Duodenal mucosa (tissue), 2 donors: Measurements from ENCODE around the gene TIMM17B.

Experiments used
- H3K27ac ChIP-seq: one replicate; pipeline ENCODE4 v1.7.0; 2013; ENCODE audit warnings: low read depth, low read length
- H3K27me3 ChIP-seq, 2 donors: one replicate each; pipeline ENCODE4 v1.7.0; 2013; ENCODE audit warnings: low read length in 2 of 2, control low read depth in 1 of 2; ENCODE audit not compliant: insufficient read depth in 2 of 2, control insufficient read depth in 1 of 2
- H3K36me3 ChIP-seq, 2 donors: one replicate each; pipeline ENCODE4 v1.7.0; 2013; ENCODE audit warnings: low read length in 2 of 2, control low read depth in 1 of 2; ENCODE audit not compliant: insufficient read depth in 2 of 2, control insufficient read depth in 1 of 2
- H3K4me1 ChIP-seq, 2 donors: one replicate each; pipeline ENCODE4 v1.7.0; 2013; ENCODE audit warnings: low read length in 2 of 2, control low read depth in 1 of 2; ENCODE audit not compliant: insufficient read depth in 2 of 2, control insufficient read depth in 1 of 2
- H3K4me3 ChIP-seq, 2 donors: one replicate each; pipeline ENCODE4 v1.7.0; 2013; ENCODE audit warnings: low read length in 2 of 2, low read depth in 1 of 2
- H3K9ac ChIP-seq, 2 donors: one replicate each; pipeline ENCODE4 v1.7.0; 2013; ENCODE audit warnings: low read length in 2 of 2, low read depth in 1 of 2
- H3K9me3 ChIP-seq, 2 donors: one replicate each; pipeline ENCODE4 v1.7.0; 2013; ENCODE audit warnings: low read length in 2 of 2, control low read depth in 1 of 2; ENCODE audit not compliant: control insufficient read depth in 1 of 2

Gene TIMM17B

GRCh38 chrX:48935301-48935670 lies 37.7 kb upstream of the TIMM17B start:
- Histone ChIP-seq H3K27ac (no peak overlapping the region), H3K27me3 (no peaks in the 10 kb centered on the region), H3K9me3 (no peaks in the 10 kb centered on the region), H3K9ac (no peak overlapping the region), H3K36me3 (peaks cover 6 to 30% of the 10 kb centered on the region in 2 donors), H3K4me3 (no peak overlapping the region), H3K4me1 (peaks cover 30 to 33% of the 10 kb centered on the region in 2 donors)

DNA sequence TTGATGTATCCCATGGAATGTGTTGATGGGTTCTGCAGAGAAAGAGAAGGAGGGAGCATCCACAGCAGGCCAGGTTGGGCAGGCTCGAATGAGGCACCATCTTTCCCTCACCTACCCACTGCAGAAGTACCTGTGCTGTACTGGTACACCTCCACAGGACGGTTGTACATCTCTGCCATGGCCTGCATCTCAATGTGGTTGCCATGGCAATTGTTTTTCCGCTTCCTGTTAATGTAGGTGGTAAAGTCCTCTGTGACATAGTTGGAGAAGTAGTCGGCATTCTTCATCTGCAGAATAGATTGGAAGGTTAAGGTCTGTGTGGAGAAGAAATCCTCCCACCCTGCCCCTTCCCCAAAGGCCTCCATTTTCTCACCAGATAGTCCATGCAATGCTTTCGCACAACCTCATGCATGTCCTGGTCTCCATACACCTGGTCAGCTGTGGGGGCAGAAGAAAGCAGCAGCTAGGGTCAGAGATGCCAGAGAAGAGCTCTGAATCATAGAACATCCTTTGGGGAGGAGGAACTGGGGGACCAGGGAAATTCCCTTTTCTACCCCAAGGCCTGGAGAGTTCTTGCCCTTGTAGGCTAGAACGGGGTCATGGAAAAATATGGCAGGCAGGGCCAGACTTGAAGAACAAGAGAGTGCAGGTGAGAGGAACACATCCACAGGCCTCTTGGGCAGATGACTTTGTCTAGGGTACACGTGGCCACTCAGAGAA lies 37.2 kb upstream of the TIMM17B start:
- Histone ChIP-seq H3K9me3 (no peaks in the 10 kb centered on the region), H3K4me3 (no peak overlapping the region), H3K9ac (no peak overlapping the region), H3K27me3 (no peaks in the 10 kb centered on the region), H3K4me1 (peaks cover 25 to 28% of the 10 kb centered on the region in 2 donors), H3K27ac (no peak overlapping the region), H3K36me3 (peaks cover 6 to 25% of the 10 kb centered on the region in 2 donors)

- Histone ChIP-seq H3K36me3 (peaks cover 6 to 23% of the 10 kb centered on the region in 2 donors), H3K4me3 (no peak overlapping the region), H3K4me1 (peaks cover 15 to 20% of the 10 kb centered on the region in 2 donors), H3K9me3 (no peaks in the 10 kb centered on the region), H3K9ac (no peak overlapping the region), H3K27me3 (no peaks in the 10 kb centered on the region), H3K27ac (no peak overlapping the region)
Measured at GRCh38 chrX:48933757-48934156, 36.2 kb upstream of the TIMM17B start.

- H3K9me3 ChIP-seq = no peaks in the 10 kb centered on the region
- H3K4me3 ChIP-seq = no peak overlapping the region
- H3K27me3 ChIP-seq = no peaks in the 10 kb centered on the region
- no peak overlapping the region for H3K27ac ChIP-seq
- H3K9ac ChIP-seq = no peak overlapping the region
- peaks cover 0 to 5% of the 10 kb centered on the region in 2 donors for H3K4me1 ChIP-seq
- peaks cover 18 to 29% of the 10 kb centered on the region in 2 donors for H3K36me3 ChIP-seq
Measured at GRCh38 chrX:48927736-48928382, 30.3 kb upstream of the TIMM17B start.

DNA sequence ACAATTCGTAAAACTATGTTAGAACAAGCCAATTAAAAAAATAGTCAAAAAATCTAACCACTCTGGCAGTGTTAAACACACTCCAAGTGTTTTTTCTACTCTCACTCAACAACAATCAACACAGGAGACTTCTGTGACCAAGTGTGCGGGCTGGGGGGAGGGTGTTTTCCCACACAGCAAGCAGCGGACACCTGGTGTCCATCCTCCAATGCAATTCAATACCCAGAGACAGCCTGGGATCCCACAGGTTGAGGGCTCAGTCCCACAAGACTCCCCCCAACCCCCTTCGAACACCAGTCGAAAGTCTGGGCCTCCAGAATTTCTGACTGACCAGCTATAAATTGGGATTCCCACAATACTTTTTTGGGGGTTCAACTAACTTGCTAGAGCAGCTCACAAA lies 29.6 kb upstream of the TIMM17B start:
- Histone ChIP-seq H3K27ac (no peak overlapping the region), H3K27me3 (no peaks in the 10 kb centered on the region), H3K36me3 (peaks cover 18 to 34% of the 10 kb centered on the region in 2 donors), H3K9ac (no peak overlapping the region), H3K4me3 (no peak overlapping the region), H3K9me3 (no peaks in the 10 kb centered on the region), H3K4me1 (peaks cover 0 to 5% of the 10 kb centered on the region in 2 donors)

DNA sequence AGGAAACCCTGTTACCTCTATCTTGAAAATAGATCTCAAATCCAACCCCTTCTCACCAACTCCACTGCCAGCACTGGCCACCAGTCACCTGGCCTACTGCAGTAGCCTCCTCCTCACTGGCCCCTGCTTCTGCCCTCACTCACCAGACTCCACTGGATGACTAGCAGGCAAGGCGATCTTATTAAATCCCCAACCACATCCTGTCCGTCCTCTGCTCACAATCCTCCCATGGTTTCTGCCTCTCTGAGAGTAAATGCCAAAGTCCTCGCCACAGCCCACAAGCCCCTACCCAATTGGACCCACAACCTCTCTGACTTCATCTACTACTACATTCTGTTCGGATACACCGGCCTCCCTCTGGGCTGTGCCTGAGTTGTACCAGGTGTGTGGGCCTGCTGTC lies 26.7 kb upstream of the TIMM17B start:
- H3K4me3 ChIP-seq = no peak overlapping the region
- no peaks in the 10 kb centered on the region for H3K27me3 ChIP-seq
- H3K4me1 ChIP-seq = peaks cover 7 to 18% of the 10 kb centered on the region in 2 donors
- no peak overlapping the region for H3K27ac ChIP-seq
- H3K36me3 ChIP-seq = peaks cover 18 to 33% of the 10 kb centered on the region in 2 donors
- no peaks in the 10 kb centered on the region for H3K9me3 ChIP-seq
- H3K9ac ChIP-seq = no peak overlapping the region

- H3K36me3 ChIP-seq = peaks cover 18 to 33% of the 10 kb centered on the region in 2 donors
- no peak overlapping the region for H3K9ac ChIP-seq
Measured at GRCh38 chrX:48923771-48924170, 26.2 kb upstream of the TIMM17B start.

DNA sequence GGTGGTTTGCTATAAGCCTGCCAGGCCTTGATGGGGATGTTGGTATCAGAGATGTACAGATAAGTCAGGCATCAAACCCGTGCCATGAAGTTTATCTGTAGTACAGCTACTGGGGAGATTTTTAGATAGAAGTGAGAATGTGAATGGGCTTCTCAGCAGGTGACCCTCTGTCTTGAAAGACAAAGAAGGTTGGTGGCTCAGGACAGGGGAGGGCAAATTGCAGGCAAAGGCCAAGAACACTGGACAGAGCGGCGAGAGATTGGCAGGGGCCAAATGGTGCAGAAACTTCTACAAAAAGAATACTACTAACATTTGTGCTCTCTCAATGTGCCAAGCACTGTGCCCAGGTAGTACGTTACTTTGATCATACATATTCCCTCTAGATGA lies 23.1 kb upstream of the TIMM17B start:
- Histone ChIP-seq H3K4me1 (peaks cover 13 to 14% of the 10 kb centered on the region in 2 donors), H3K9ac (peak overlapping the region in 1 of 2 donors; percentile 18), H3K27ac (no peak overlapping the region), H3K36me3 (peaks cover 9 to 32% of the 10 kb centered on the region in 2 donors), H3K27me3 (no peaks in the 10 kb centered on the region), H3K9me3 (no peaks in the 10 kb centered on the region), H3K4me3 (peak overlapping the region in 1 of 2 donors; percentile 25)

More at GRCh38 chrX:48923771-48924170, 26.2 kb upstream of the TIMM17B start:
- Histone ChIP-seq H3K4me1 (peaks cover 7 to 18% of the 10 kb centered on the region in 2 donors), H3K27me3 (no peaks in the 10 kb centered on the region), H3K4me3 (no peak overlapping the region), H3K27ac (no peak overlapping the region), H3K9me3 (no peaks in the 10 kb centered on the region)

DNA sequence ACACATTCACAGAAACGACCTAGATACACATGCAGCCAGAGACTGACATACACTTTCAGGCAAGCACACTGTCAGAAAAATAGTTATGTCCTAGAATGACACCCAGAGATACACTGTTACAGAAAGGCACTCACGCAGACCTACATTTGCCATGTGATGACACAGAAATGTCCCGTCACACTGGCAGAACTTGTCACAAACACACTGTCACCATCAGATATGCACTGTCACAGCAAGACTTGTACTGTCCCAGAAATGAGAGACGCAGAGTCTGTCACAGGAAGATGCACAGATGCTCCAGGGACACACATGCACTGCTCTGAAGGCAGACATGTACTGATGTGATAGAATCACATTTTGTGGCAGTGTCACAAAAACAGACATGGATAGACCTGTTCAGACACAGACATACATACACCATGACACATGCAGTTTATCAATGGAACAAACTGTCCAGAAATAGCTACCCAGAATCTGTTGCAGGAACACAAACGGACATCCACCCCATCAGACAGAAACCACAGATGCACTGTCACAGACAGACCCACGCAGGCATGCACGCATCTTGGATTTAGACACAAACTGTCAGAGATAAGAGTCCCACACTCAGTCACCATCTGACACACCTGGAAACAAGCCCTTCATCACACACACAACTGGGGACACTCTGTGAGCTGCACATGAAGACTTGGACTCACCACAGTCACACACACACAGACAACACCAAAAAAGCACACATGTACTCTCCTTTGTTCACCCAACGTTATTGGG lies 22.6 kb upstream of the TIMM17B start:
- Histone ChIP-seq H3K36me3 (peaks cover 5 to 35% of the 10 kb centered on the region in 2 donors), H3K27me3 (no peaks in the 10 kb centered on the region), H3K4me1 (peaks cover 13 to 14% of the 10 kb centered on the region in 2 donors), H3K9ac (peak overlapping the region; percentile 47 to 49), H3K27ac (peak overlapping the region; percentile 73), H3K9me3 (no peaks in the 10 kb centered on the region), H3K4me3 (peak overlapping the region; percentile 58 to 61)

- H3K27me3 ChIP-seq = no peaks in the 10 kb centered on the region
- H3K9ac ChIP-seq = peak overlapping the region; percentile 38 to 49
- H3K9me3 ChIP-seq = no peaks in the 10 kb centered on the region
- peaks cover 11 to 38% of the 10 kb centered on the region in 2 donors for H3K36me3 ChIP-seq
- peaks cover 13 to 14% of the 10 kb centered on the region in 2 donors for H3K4me1 ChIP-seq
- H3K4me3 ChIP-seq = peak overlapping the region; percentile 58 to 61
- peak overlapping the region; percentile 73 for H3K27ac ChIP-seq
Measured at GRCh38 chrX:48919360-48919841, 21.8 kb upstream of the TIMM17B start.
